ENCODE results near the gene MAP3K4. TPM values are rescaled to one million over a fixed set of nuclear protein-coding genes. Genes with fewer than 3 reads are reported as not detected.

MAP3K4 gene
- total RNA-seq, 1 experiment from 2014 or later, result 17.5 TPM

DNA sequence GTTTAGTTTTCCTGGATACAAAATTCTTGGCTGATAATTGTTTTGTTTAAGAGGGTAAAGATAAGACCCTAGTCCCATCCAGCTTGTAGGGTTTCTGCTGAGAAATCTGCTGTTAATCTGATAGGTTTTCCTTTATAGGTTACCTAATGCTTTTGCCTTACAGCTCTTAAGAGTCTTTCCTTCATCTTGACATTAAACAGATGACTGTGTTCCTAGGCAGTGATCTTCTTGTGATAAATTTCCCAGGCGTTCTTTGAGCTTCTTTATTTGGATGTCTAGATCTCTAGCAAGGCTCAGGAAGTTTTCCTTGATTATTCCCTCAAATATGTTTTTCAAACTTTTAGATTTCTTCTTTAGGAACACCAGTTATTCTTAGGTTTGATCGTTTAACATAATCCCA is 134.0 kb downstream of the MAP3K4 start:
- DNase-seq (ENCODE audit: low read depth), result no peak

DNA sequence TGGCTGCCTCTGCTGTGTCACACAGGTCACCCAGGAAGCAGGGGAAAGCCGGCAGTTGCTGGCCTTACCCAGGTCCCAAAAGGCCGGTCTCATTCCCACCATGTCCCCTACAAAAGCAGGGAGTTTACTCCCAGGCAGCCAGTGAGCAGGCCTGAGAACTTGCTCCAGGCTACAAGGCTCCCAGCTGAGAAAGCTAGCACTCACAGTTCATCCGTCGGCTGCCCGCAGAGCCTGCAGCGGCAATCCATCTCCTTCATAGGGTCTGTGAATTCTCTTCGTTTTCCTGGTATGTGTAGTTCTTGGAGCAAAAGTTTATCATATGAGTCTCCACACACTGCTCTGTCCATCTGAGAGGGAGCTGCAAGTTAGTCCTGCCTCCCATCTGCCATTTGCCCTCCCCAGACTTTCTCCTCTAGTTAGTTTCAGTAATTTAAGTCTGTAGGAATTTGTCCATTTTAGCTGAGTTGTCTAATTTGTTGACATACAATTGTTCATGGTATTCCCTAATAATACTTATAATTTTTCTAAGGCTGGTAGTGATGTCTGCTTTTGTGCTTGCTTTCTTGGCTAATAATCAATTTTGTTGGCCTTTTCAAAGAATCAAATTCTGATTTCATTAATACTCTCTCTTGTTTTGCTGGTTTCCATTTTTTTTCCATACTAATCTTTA is 135.6 kb downstream of the MAP3K4 start:
- no peak for DNase-seq (ENCODE audit: low read depth)

DNA sequence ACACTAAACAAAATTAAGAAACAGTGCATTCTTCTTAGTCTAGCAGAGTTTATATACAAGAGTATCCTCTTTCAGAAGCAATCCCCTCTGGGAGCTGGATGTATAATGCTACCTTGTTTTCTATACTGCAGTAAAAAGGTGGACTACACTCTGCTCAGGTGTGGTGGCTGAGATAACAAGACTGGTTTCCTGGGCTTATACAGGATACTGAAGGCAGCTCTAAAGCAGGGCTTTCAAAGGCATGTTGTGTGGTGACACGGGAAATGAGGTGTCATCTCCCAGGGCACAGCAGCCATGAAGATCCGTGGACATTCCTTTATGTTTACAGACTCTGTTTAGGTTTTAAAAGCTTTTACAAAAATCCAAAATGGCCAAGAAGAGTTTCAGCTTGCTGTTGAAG is 136.7 kb downstream of the MAP3K4 start:
- no peak for DNase-seq (ENCODE audit: low read depth)

DNA sequence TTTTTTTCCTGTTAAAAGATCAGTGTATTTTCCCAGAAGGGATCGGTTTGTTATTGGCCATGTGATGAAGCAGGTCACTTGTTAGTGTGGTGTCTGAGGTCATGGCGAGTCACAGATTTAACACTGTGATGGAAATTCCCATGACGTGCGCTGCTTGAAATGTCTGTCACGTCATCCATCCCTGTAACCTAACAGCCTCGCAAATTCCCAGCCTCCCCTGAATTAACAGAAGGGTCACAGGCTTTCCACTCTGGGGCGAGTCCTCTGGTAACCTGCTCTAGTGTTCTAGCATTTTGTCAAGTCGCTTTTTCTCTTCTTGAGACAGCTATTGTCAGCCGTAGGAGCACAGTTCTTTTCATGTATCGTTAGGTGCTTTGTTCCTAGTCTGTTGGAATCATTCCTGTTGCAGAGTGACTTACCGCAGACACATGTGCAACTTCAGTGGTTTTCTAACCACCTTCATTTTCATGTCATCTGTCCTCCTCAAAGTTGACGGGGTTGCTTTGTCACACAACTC is 137.2 kb downstream of the MAP3K4 start:
- DNase-seq (ENCODE audit: low read depth), result peak; percentile 76

- no peak for DNase-seq (ENCODE audit: low read depth)
Measured at GRCh38 chr6:161130541-161130940, 139.0 kb downstream of the MAP3K4 start.

- DNase-seq (ENCODE audit: low read depth), result no peak
Measured at GRCh38 chr6:161130967-161131766, 139.6 kb downstream of the MAP3K4 start.

- no peak for DNase-seq (ENCODE audit: low read depth)
Measured at GRCh38 chr6:161132384-161132783, 140.8 kb downstream of the MAP3K4 start.

DNA sequence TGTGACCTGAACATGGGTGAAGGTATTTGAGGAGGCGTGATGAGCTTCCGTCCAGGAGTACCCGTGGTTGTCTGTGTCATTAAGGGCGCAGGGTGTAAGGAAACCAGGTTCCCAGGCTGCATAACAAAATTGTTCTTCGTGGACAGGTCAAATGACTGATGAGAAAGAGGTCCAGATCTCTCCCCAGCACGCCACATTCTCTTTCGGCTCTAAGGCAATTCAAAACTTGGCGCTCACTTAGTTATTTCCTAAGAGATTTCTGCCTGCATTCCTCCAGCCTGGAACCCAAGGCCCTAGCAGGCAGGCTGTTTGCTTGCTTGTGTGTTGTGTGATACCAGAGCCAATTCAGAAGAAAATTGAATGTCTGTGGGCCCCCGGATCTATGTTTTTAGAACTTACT is 142.4 kb downstream of the MAP3K4 start:
- DNase-seq (ENCODE audit: low read depth), result no peak

DNA sequence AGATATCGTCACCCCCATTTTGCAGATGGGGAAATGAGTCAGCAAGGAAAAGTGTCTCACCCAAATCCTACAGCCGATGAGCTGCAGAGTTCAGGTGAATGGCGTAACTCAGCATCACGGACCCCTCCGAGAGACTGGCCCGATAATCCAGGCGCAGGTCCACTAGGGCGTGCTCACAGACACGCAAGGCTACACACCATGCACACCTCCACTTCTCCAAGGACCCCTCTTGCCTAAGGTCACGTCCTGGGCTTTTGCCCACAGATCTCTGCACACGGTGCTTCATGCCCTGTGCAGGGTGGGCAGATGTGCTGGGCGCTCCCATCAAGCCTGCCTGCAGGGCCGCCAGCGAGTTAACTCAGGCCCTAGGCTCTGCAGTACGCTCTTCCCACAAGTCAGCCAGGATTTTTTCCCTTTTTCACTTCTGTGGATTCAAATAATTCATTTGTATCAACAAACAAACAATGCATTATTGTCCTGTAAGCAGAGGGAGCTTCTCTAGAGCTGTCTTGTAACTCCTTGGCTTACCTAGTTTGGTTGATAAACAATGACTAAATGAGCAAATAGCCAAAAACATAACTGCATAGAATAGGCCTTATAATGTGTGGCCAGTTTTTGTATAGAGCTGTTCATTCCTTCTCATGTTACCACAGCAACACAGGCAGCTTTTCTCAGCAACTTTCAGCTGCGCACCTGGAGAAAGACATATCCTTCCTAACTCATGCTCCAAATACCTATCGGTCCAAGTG is 143.2 kb downstream of the MAP3K4 start:
- DNase-seq (ENCODE audit: low read depth), result no peak

- DNase-seq (ENCODE audit: low read depth), result no peak
Measured at GRCh38 chr6:161135695-161136591, 144.4 kb downstream of the MAP3K4 start.

GRCh38 chr6:161136655-161137054 is 145.1 kb downstream of the MAP3K4 start:
- no peak for DNase-seq (ENCODE audit: low read depth)

GRCh38 chr6:161137320-161137719 is 145.8 kb downstream of the MAP3K4 start:
- DNase-seq (ENCODE audit: low read depth), result no peak

DNA sequence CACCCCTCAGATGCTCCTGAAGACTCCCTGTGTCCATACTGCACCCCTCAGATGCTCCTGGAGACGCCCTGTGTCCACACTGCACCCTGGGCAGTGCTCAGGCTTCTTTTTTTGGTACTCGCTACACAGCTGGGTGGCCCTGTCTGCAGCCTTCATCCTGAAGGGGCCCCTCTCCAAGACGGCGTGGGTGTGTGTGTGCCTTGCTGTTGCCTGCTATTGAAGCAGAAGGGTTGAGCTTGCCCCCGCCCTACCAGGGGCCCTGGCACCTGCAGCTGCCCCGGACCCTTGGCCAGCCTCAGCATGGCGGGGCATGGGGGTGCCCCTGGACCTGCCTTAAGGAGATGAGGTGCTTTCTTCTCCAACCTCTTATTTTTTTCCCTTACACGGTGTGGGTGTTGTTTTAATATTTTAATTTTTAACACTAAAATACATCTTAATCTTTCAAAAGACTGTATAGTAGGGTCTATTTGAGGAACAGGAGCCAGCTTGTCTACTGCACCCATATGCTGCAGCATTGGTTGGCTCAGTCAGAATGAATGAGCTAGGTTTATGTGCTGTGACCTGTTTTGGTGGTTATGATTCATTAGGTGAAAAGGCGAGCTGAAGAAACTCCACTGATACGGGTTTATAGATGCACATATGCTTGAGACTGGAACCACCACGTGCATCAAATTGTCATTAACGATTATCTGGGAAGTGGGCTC is 146.4 kb downstream of the MAP3K4 start:
- peak; percentile 42 for DNase-seq (ENCODE audit: low read depth)

DNA sequence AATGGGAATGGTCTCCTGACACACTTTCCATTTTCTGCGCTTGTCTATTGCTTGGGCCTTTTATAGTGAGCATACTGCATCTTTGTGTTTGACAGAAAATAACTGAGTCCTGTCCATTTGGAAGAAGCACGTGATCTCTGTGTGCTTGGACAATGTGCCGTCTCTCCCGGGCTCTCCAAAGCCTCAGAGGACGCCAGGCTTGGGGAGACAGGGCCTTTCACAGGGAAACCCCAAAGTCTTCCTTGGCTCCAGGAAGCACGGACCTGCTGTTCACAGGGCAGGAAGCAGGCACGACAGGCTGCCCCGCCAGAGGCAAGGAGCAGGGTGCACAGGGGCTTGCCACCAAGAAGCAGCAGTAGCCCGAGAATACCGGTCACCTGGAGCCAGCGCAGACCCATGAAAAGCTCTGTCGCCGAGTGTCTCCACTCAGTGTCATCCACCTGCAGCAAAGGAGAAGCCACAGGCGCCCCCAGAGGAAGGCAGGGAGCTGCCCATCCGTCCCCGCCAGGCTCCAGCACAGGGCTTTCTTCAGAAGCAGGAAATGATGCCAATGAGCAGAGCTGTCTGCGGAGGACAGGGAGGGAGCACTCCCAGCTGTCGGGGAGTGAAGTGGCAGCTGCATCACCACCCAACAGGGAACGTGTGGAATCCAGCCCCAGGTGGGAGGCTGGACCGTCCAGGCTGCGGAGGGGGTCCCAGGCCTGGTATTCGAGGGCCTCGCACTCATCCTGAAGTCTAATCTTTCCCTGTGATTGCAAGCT is 147.2 kb downstream of the MAP3K4 start:
- DNase-seq (ENCODE audit: low read depth), result no peak

- no peak for DNase-seq (ENCODE audit: low read depth)
Measured at GRCh38 chr6:161139304-161139765, 147.8 kb downstream of the MAP3K4 start.

DNA sequence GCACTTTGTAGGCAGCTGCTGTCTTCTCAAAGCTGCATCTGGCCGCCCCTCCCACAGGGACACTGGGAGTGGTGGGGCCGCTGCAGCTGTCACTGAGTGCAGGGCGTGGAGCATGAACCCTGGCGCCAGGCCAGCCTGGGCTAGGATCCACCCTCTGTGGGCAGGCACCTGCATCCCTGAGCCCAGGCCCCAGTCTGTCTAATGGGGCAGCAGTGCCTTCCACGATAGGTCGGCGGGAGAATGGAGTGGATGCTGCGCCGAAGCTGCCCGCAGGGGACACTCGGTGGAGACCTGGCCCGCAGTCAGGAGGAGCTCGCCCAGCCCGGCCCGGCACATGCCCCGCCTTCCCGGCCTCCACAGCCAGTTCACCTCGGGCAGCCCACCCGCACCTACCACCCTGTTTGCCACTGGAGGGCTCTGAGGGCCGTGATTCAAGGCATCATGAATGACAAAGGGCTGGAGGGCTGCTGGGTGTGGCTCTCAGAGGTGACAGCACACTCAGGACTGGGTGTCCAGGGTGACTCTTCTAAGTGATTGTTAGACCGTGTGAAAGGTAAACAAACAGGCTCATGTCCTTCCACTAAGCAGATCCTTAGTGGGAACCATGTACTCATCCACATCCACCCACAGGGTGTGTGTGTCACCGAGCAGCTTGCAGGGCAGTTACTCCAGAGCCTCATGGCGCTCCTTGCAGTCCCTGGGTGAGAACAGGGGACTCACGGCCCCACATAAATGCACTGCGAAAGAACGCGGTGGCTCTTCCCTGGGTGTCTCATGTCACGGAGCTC is 148.4 kb downstream of the MAP3K4 start:
- DNase-seq (ENCODE audit: low read depth), result no peak

DNA sequence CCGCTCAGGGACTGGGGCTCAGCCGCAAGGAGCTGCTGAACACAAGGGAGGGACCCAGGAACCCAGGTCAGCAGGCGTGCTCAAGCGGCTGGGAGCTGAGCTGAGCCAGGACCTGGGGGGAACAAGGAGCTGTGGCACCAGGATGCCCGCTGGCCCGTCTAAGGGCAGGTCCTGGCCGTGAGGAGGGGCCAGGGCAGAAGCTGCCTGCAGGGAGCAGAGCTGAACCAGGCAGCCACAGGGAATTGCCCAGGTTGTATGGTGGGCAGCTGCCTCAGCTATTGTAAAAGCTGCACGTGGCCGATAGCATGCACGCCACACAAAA is 148.9 kb downstream of the MAP3K4 start:
- no peak for DNase-seq (ENCODE audit: low read depth)

- no peak for DNase-seq (ENCODE audit: low read depth)
Measured at GRCh38 chr6:161141173-161141572, 149.6 kb downstream of the MAP3K4 start.

- no peak for DNase-seq (ENCODE audit: low read depth)
Measured at GRCh38 chr6:161142957-161143296, 151.4 kb downstream of the MAP3K4 start.

Data from RPMI7951 (cell line).